Ovary (tissue), 9 donors: ENCODE results near the gene MYO3B. TPM values are rescaled to one million over a fixed set of nuclear protein-coding genes. Genes with fewer than 3 reads are reported as not detected.

Source experiments
- DNase-seq, 5 donors: peaks; one replicate each; pipeline ENCODE4 v3.0.0-alpha.2; 2019 to 2020
- H3K27ac ChIP-seq, 2 donors: fragments of 200-600 bp; one replicate each; pipeline versions ENCODE4 v1.5.1 to v1.8.0; 2019 to 2022
- H3K27me3 ChIP-seq: fragments of 200-600 bp; one replicate; pipeline ENCODE4 v1.8.0; 2022
- H3K36me3 ChIP-seq: fragments of 200-600 bp; sonication (generic); one replicate; pipeline ENCODE4 v1.5.1; 2019
- H3K4me1 ChIP-seq: one replicate; pipeline ENCODE4 v1.8.1; 2013; ENCODE audit warnings: mild to moderate bottlenecking, moderate library complexity; ENCODE audit not compliant: insufficient read depth
- H3K4me3 ChIP-seq: fragments of 200-600 bp; sonication (generic); one replicate; pipeline ENCODE4 v1.5.1; 2017
- H3K9me3 ChIP-seq, 2 donors: fragments of 200-600 bp in 1 of 2; sonication (generic) in 1 of 2; one replicate each; pipeline versions ENCODE4 v1.5.1 to v1.8.1; 2013 to 2019; ENCODE audit warnings: mild to moderate bottlenecking in 1 of 2, moderate library complexity in 1 of 2
- CTCF ChIP-seq, 3 donors: fragments of 450-650 bp in 2 of 3; fragments of 200-600 bp in 1 of 3; IDR thresholded peaks; one replicate each; pipeline versions ENCODE4 v1.5.1 to v1.8.0; 2016 to 2022; ENCODE audit warnings: antibody characterized with exemption in 3 of 3, mild to moderate bottlenecking in 1 of 3
- EP300 ChIP-seq: sonication (generic); formaldehyde crosslinking; IDR thresholded peaks from one replicate; pipeline ENCODE4 v1.6.1; 2017; ENCODE audit warnings: antibody characterized with exemption
- POLR2A ChIP-seq: fragments of 450-650 bp; IDR thresholded peaks from one replicate; pipeline ENCODE4 v1.6.1; 2017; ENCODE audit warnings: antibody characterized with exemption, mild to moderate bottlenecking, moderate library complexity
- WGBS, 3 donors: extraction: QIAGEN DNeasy Blood & Tissue Kit in 1 of 3; methylation state at CpG; one replicate each; pipeline versions ENCODE4 v1.1.5 to v1.1.7; 2013 to 2017; 5-methylcytosine and 5-hydroxymethylcytosine counted together
- intact Hi-C, 4 donors: fragments of 100-400 bp; cut with DNase I; formaldehyde crosslinking; loops; one replicate each; pipeline versions ENCODE4 v1.11.0 to v1.15.1; 2022 to 2023
- polyA plus RNA-seq, 2 donors: library from polyadenylated mRNA; stranded (reverse); fragments of 200-250 nt in 1 of 2; fragments of 350-450 nt in 1 of 2; fragmentation: Illumina TruSeq in 1 of 2; extraction: RNeasy Lipid Tissue Mini Kit (QIAGEN cat#74804) in 1 of 2; gene quantifications; one replicate each; pipeline ENCODE4 v1.2.3, GENCODE V29; 2013 to 2014
- total RNA-seq, 7 donors: library from RNA; depleted of rRNA in 2 of 7; stranded (reverse); fragments of >200 nt in 2 of 7; fragmentation: NEBNext Ultra II Directional in 3 of 7; extraction: Animal tissue kit (Norgen Biotek cat#: 25700) in 3 of 7; gene quantifications; one replicate each; pipeline versions ENCODE4 v1.1.0 to v1.2.4, GENCODE V29; 2016 to 2023
- donor health status: DM: no; HTN: no; CAD: no; lungs with moderate emphysema.
- donor health status: DM: no; HTN: no; CAD: no.
- donor health status: Bipolar disorder and iron deficiency.
- donor health status: DM: yes; HTN: yes; CAD: no.
- donor health status: DM: no; HTN: no; CAD: no.
- donor health status: DM: yes; HTN: yes; CAD: no.

Gene MYO3B
- total and polyA plus RNA-seq, 9 donors: 0.04 to 1.3 (median 0.12) TPM; not detected in 2

- Histone ChIP-seq H3K27ac (no peak overlapping the region), H3K27me3 (no peaks in the 10 kb centered on the region), H3K4me1 (no peaks in the 10 kb centered on the region), H3K4me3 (no peak overlapping the region), H3K36me3 (no peaks in the 10 kb centered on the region), H3K9me3 (no peaks in the 10 kb centered on the region)
- 56 to 77% (median 67%) methylated on average over 4 of the region's 4 CpGs for WGBS, 3 donors
- intact Hi-C loops: no loop called here
- DNase-seq: no peak
- TF ChIP-seq POLR2A: no peak
- no peak for TF ChIP-seq EP300
These were observed 326.8 kb downstream of the MYO3B start for GRCh38 chr2:170504810-170505145.

- Histone ChIP-seq H3K9me3 (no peaks in the 10 kb centered on the region), H3K4me3 (peak overlapping the region; percentile 17), H3K36me3 (no peaks in the 10 kb centered on the region), H3K27me3 (no peaks in the 10 kb centered on the region), H3K27ac (peak overlapping the region in 1 of 2 donors; percentile 51), H3K4me1 (no peaks in the 10 kb centered on the region)
- WGBS, 3 donors: 2 to 7% (median 3%) methylated on average over 6 of the region's 6 CpGs
- DNase-seq: peak; percentile 71 to 85 (median 79)
- intact Hi-C loops: no loop called here
- TF ChIP-seq EP300: no peak
- no peak for TF ChIP-seq CTCF (IDR thresholded peaks at IDR 0.05)
- no peak for TF ChIP-seq POLR2A
These were observed 327.8 kb downstream of the MYO3B start for GRCh38 chr2:170505631-170506275.

- TF ChIP-seq POLR2A: no peak
- TF ChIP-seq CTCF (IDR thresholded peaks at IDR 0.05): no peak
- TF ChIP-seq EP300: no peak
- WGBS, 3 donors: 93 to 95% (median 94%) methylated on average over 8 of the region's 8 CpGs
- DNase-seq: no peak
- no peaks in the 10 kb centered on the region for H3K9me3 ChIP-seq
- H3K27me3 ChIP-seq: no peaks in the 10 kb centered on the region
- no peaks in the 10 kb centered on the region for H3K36me3 ChIP-seq
- no peaks in the 10 kb centered on the region for H3K4me1 ChIP-seq
- no peak overlapping the region for H3K4me3 ChIP-seq
- intact Hi-C loops: no loop called here
- no peak overlapping the region for H3K27ac ChIP-seq
These were observed 331.7 kb downstream of the MYO3B start for GRCh38 chr2:170509452-170510193.

GRCh38 chr2:170512266-170512665, 334.3 kb downstream of the MYO3B start:
- no peak for DNase-seq
- 68 to 76% (median 70%) methylated on average over 2 of the region's 2 CpGs for WGBS, 3 donors
- no peaks in the 10 kb centered on the region for H3K27me3 ChIP-seq
- TF ChIP-seq CTCF (IDR thresholded peaks at IDR 0.05) (no peak), POLR2A (no peak), EP300 (no peak)
- H3K36me3 ChIP-seq: no peaks in the 10 kb centered on the region
- H3K4me1 ChIP-seq: no peaks in the 10 kb centered on the region
- H3K9me3 ChIP-seq: no peaks in the 10 kb centered on the region
- H3K27ac ChIP-seq: no peak overlapping the region
- intact Hi-C loops: no loop called here
- no peak overlapping the region for H3K4me3 ChIP-seq

GRCh38 chr2:170514140-170514539, 336.2 kb downstream of the MYO3B start:
- TF ChIP-seq POLR2A: no peak
- TF ChIP-seq EP300: no peak
- no peak for TF ChIP-seq CTCF (IDR thresholded peaks at IDR 0.05)
- Histone ChIP-seq H3K9me3 (no peaks in the 10 kb centered on the region), H3K4me3 (no peak overlapping the region), H3K27ac (no peak overlapping the region), H3K36me3 (no peaks in the 10 kb centered on the region), H3K4me1 (no peaks in the 10 kb centered on the region), H3K27me3 (no peaks in the 10 kb centered on the region)
- intact Hi-C loops: no loop called here
- 16 to 21% (median 19%) methylated on average over 5 of the region's 5 CpGs for WGBS, 3 donors
- no peak for DNase-seq
